ENCODE data around the gene SLX4IP. TPM values are rescaled to one million over a fixed set of nuclear protein-coding genes. Genes with fewer than 3 reads are reported as not detected.

Gene SLX4IP
- total RNA-seq, 2 donors from 2014 or later: 7.0 to 8.2 TPM

DNA sequence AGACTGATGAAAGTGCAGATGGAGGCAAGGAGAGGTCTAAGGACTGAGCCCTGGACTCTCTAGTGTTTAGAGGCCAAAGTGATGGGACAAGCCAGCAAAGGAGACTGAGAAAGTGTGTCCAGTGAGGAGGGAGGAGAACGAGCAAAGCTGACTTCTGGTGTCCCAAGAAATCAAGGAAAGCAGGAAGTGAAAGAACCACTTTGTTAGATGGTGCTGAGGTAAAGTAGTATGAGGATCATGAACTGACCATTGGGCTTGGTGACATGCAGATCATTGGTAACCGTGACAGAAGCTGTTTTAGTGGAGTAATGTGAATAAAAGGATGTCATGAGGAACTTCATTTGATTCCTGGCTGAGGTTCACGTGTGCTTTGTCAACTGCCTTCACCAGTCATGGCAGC, 108.4 kb downstream of the SLX4IP start:
- Histone ChIP-seq H3K27ac (no peak overlapping the region), H3K9me3 (no peaks in the 10 kb centered on the region), H3K27me3 (replicated peaks; ENCODE audit: insufficient read depth) (no peaks in the 10 kb centered on the region), H3K36me3 (no peaks in the 10 kb centered on the region), H3K4me1 (replicated peaks) (peaks cover 2% of the 10 kb centered on the region), H3K4me3 (no peak overlapping the region)
- DNase-seq (ENCODE audit: low spot score): no peak
- intact Hi-C loops (cut with DNase I): no loop called here
- 91% methylated on average over 3 of the region's 3 CpGs for WGBS
- TF ChIP-seq, protein P1, sequence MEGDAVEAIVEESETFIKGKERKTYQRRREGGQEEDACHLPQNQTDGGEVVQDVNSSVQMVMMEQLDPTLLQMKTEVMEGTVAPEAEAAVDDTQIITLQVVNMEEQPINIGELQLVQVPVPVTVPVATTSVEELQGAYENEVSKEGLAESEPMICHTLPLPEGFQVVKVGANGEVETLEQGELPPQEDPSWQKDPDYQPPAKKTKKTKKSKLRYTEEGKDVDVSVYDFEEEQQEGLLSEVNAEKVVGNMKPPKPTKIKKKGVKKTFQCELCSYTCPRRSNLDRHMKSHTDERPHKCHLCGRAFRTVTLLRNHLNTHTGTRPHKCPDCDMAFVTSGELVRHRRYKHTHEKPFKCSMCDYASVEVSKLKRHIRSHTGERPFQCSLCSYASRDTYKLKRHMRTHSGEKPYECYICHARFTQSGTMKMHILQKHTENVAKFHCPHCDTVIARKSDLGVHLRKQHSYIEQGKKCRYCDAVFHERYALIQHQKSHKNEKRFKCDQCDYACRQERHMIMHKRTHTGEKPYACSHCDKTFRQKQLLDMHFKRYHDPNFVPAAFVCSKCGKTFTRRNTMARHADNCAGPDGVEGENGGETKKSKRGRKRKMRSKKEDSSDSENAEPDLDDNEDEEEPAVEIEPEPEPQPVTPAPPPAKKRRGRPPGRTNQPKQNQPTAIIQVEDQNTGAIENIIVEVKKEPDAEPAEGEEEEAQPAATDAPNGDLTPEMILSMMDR (IDR thresholded peaks at IDR 0.05): no peak
- TF ChIP-seq POLR2A (IDR thresholded peaks at IDR 0.05) (no peak), POLR2AphosphoS5 (IDR thresholded peaks at IDR 0.05) (no peak)

DNA sequence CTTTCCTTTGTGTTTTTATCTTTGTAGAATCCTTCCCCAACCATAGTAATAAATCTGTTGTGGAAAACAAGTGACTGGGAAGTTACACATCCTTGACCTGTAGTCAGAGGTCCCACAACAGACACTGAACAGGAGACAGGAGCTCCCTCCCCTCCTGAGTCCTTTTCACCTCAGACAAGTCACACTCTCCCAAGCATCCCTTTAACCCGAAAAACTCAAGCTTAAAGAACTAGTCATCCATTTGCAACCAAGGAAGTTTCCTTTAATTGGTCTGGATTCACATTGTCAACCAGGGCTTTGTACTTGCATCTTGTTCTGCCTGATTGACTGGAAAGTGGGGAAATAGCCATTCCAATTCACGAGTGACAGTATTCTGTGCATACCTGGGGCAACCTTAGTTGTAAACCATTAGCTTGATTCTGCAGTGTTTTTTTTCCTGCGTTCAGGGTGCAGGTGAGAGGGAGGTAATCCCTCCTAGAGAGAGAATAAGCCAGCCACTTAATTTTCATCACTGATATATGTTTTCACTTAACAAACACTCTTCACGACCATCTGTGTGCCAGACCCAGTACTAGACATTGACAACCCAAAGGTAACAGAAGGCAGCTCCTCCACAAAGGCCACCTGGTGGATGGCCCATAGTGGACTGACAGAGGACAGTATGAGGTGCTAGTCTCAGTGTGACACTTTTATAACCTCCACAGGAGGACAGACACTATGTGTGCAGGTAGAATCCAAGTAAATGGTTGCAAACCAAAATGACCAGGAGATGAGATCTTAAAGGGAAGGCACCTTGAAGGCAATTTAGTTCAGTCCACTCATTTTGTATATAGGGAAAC, 112.4 kb downstream of the SLX4IP start:
- intact Hi-C loops (cut with DNase I): no loop called here
- Histone ChIP-seq H3K9me3 (no peaks in the 10 kb centered on the region), H3K4me1 (replicated peaks) (peaks cover 2% of the 10 kb centered on the region), H3K4me3 (no peak overlapping the region), H3K27me3 (replicated peaks; ENCODE audit: insufficient read depth) (no peaks in the 10 kb centered on the region), H3K27ac (no peak overlapping the region), H3K36me3 (no peaks in the 10 kb centered on the region)
- WGBS: 82% methylated on average over 4 of the region's 4 CpGs
- no peak for DNase-seq (ENCODE audit: low spot score)
- no peak for TF ChIP-seq POLR2A (IDR thresholded peaks at IDR 0.05)
- no peak for TF ChIP-seq POLR2AphosphoS5 (IDR thresholded peaks at IDR 0.05)
- TF ChIP-seq, protein P1 (IDR thresholded peaks at IDR 0.05): no peak

GRCh38 chr20:10549511-10549910, 114.4 kb downstream of the SLX4IP start:
- intact Hi-C loops (cut with DNase I): no loop called here
- WGBS: 26% methylated on average over 3 of the region's 3 CpGs
- peaks cover 2% of the 10 kb centered on the region for H3K4me1 ChIP-seq (replicated peaks)
- no peak overlapping the region for H3K4me3 ChIP-seq
- no peaks in the 10 kb centered on the region for H3K36me3 ChIP-seq
- DNase-seq (ENCODE audit: low spot score): no peak
- no peaks in the 10 kb centered on the region for H3K27me3 ChIP-seq (replicated peaks; ENCODE audit: insufficient read depth)
- no peaks in the 10 kb centered on the region for H3K9me3 ChIP-seq
- no peak overlapping the region for H3K27ac ChIP-seq
- TF ChIP-seq POLR2A (IDR thresholded peaks at IDR 0.05) (no peak), POLR2AphosphoS5 (IDR thresholded peaks at IDR 0.05) (no peak)
- TF ChIP-seq, protein P1 (IDR thresholded peaks at IDR 0.05): no peak

GRCh38 chr20:10550204-10551118, 115.4 kb downstream of the SLX4IP start:
- Histone ChIP-seq H3K27me3 (replicated peaks; ENCODE audit: insufficient read depth) (no peaks in the 10 kb centered on the region), H3K4me1 (replicated peaks) (peaks cover 2% of the 10 kb centered on the region), H3K36me3 (no peaks in the 10 kb centered on the region), H3K4me3 (no peak overlapping the region), H3K27ac (no peak overlapping the region), H3K9me3 (no peaks in the 10 kb centered on the region)
- TF ChIP-seq, protein P1 (IDR thresholded peaks at IDR 0.05): no peak
- TF ChIP-seq POLR2AphosphoS5 (IDR thresholded peaks at IDR 0.05) (no peak), POLR2A (IDR thresholded peaks at IDR 0.05) (no peak)
- 95% methylated on average over 14 of the region's 14 CpGs for WGBS
- no peak for DNase-seq (ENCODE audit: low spot score)
- intact Hi-C loops (cut with DNase I): loop anchor here (5.0 to 10.0 kb wide), 5 partner anchors 47 to 992 kb away; no protein-coding TSS in a partner anchor

Data from prostate gland (tissue), 2 donors.